ENCODE measurements around the gene UBE2G2.

DNA sequence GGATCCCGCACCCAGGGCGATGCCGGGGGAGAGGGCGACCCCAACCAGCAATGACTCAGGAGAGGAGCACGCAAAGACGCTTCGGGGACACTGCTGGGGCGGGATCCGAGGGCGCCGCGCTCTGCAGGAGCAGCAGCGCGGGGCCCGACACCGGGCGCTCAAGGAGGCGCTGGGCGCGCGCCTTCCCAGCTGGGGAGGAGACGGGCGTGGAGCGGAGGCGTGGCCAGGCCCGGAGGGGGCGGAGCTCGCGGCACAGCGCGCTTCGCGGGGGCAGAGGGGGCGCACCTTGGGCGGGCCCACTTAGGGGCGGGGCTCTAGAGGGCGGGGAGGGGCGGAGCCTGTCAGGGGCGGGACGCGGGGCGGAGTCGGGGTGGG, 15.9 kb upstream of the UBE2G2 start:
- TF ChIP-seq POLR2A (IDR thresholded peaks at IDR 0.05) (no peak), CTCF (IDR thresholded peaks at IDR 0.05) (no peak)
